GM19099 (cell line): ENCODE measurements around the gene SIRT2.

ENCODE experiments used
- POLR2A ChIP-seq: IDR thresholded peaks from 3 replicates; pipeline ENCODE4 v1.6.1; 2011; ENCODE audit warnings: low read depth; ENCODE audit not compliant: insufficient read length; ENCODE audit errors: extremely low read depth

The SIRT2 gene

DNA sequence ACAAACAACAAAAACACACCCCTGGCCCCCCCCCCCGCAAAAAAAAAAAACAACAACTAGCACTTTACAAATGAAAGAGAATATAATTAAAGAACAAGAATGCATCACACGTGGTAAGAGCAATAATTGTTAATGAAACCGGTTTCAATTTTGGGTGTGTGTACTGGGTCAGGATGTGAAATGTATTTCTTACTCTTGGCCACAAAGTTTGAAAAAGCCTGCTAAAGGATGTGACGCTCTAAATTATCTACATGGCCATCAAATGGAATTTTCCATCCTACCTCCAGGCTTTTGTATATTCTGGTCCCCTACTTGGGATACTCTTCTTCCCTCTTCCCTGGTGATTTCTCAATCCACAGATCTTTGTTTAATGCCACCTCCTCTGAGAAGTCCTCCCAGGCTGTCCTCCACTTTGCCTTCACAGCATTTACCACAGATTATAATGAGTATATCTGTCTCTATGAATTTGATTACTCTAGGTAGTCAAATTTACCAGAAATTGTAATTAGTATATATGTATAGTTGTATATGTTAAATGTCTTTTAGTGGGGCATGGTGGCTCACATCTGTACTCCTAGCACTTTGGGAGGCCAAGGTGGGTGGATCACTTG is 29.1 kb upstream of the SIRT2 start:
- TF ChIP-seq POLR2A = no peak

DNA sequence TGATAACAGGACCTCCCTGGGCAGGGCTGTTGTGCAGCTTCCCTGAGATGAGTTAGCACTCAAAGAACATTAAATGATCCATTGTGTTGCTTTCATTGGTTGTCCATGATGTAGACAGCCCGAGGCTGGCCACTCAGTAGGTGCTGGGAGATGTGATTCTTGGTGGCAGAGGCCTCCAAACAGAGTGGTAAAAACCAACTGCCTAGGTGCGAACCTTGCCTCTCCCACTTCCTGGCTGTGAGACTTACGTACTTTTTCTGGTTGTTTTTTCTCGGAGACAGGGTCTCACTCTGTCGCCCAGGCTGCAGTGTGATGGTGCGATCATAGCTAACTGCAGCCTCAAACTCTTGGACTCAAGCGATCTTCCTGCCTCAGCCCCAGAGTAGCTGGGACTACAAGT is 25.0 kb upstream of the SIRT2 start:
- no peak for TF ChIP-seq POLR2A

- no peak for TF ChIP-seq POLR2A
These were observed 23.1 kb upstream of the SIRT2 start for GRCh38 chr19:38922482-38922881.

- TF ChIP-seq POLR2A = no peak
These were observed 22.2 kb upstream of the SIRT2 start for GRCh38 chr19:38921420-38922274.

DNA sequence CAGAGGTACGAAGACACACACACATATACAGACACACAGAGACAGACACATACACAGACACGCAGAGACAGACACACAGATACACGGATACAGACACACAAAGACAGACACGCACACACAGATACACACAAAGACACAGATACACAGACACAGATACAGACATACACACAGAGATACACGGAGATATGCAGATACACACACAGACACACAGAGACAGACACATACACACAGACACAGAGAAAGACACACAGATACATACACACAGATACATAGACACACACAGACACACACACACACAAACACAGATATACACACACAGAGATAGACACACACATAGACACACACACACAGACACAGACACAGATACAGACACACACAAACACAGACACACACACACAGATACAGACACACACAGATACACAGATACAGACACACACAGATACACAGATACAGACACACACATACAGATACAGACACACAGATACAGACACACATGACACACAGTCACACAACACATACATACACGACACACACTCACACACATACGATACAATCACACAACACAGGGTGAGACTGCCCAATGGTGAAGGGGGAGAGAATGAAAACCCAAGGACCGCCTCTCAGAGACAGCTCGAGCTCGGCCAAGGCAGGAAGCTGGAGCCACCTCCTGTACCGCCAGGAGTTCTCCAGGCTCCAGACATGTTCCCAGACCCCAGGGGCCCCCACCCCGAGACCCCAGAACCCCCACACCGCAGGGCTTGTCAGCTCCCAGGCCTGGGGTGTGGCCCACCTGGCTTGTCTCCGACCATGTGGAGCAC is 21.4 kb upstream of the SIRT2 start:
- TF ChIP-seq POLR2A = no peak

GRCh38 chr19:38919837-38920601 is 20.6 kb upstream of the SIRT2 start:
- TF ChIP-seq POLR2A = no peak

DNA sequence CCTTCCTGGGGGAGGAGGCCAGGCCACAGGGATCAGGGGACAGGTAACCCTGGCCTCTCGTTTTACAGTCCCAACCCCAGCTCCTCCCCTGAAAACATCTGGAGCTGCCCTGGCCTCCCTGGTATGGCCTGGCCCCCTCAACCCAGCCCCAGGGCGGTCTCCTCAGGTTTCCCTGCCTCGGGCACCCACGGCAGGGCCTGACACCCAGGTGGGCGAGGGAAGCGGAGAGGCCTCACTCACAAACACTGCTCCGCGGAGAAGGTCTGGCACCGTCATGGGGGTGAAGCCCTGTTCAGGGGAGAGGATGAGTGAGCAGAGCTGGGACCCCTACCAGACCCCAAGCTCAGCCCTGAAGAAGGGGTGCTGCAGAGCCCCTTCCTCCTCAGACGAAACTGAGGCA is 19.1 kb upstream of the SIRT2 start:
- TF ChIP-seq POLR2A = no peak

DNA sequence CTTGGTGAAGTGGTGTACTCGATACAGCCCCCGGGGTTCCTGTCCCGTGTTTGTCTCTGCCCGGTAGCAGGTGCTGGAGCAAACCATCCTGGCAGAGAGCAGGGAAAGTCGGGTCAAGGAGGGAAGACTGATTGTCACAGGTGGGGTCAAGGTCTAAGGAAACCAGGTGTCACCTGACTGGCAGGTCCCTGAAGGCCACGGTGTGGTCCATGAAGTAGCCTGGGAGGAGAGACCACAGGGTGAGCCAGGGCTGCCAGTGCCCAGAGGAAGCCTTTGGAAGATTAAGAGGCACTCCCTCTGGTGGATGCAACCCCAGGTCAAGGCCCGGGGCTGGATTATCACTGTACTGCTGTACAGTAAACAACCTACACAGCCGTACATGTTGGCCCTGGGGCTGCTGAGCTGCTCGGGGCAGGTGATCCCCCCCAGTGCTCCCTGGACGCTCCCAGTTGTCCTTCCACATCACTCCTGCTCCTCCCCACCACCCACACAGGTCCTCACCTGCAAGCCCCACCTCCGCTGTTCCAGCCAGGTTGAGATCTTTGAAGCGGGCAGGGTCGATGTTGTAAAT is 18.6 kb upstream of the SIRT2 start:
- no peak for TF ChIP-seq POLR2A

DNA sequence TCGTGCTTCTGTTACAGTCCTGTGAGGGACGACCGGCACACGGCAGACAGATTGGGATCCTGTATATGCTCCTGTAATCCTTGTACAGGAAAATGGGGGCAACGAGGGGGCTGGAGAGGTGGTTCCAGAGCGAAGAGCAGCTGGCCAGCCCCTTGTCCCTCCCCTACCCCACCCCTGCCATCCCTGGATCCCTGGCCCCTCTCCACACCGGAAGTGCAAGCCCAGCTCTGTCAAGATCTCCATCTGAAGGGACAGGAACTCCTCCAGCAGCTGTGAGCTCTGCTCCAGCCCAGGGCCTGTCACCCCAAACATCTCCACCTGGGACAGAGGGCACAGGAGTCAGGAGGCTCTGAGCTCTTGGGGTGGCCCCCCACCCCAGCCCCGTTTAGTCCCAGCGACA is 18.1 kb upstream of the SIRT2 start:
- TF ChIP-seq POLR2A = no peak

- TF ChIP-seq POLR2A = no peak
These were observed 16.2 kb upstream of the SIRT2 start for GRCh38 chr19:38915329-38916321.

DNA sequence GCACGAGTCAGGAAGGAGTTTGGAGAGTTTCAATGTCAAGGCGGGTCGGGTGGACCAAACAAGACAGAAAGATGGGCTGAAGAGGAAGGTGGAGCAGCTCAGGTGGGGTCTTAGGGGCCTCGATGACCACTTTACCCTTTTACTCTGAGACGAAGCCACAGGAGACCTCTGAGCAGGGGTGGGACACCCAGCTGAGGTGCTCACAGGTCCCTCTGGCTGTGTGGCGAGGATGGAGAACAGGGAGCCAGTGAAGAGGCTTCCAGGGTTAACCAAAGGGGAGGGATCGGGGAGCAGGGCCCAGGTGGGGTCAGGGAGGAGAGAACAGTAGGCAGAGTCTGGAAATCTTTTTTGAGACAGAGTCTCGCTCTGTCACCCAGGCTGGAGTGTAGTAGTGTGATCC is 14.5 kb upstream of the SIRT2 start:
- TF ChIP-seq POLR2A = no peak

DNA sequence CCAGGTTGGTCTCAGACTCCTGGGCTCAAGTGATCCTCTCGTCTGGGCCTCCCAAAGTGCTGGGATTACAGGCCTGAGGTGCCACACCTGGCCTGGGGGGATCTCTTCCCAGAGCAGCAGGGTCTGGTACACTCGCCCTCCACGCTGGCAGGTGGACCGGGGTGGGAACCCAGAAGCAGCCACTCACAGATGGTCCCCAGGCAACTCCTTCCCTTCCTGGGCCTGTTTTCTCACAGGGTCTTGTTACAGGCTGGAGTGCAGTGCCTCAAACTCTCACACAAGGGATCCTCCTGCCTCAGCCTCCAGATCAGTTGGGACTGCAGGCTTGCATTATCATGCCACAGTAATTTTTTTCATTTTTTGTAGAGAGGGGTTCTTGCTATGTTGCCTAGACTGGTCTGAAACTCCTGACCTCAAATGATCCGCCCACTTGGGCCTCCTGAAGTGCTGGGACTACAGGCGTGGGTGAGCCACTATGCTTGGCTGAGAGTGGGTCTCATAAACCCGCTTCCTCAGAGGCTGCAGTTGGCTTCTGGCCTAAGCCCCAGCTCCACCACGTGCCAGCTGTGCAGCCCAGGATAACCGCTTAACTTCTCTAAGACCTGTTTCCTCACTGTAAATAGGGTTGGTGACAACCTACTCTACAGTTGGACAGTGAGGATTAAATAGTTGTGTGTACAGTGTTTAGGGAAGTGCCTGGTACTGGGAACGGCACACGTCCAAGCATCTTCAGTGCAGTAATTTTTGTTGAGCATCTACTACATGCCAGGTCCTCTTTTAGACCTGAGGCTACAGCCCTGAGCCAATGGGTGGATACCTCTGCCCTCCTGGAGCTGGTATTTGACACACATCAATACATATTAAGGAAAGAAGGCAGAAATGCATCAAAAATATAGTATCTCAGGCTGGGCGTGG is 13.4 kb upstream of the SIRT2 start:
- no peak for TF ChIP-seq POLR2A

DNA sequence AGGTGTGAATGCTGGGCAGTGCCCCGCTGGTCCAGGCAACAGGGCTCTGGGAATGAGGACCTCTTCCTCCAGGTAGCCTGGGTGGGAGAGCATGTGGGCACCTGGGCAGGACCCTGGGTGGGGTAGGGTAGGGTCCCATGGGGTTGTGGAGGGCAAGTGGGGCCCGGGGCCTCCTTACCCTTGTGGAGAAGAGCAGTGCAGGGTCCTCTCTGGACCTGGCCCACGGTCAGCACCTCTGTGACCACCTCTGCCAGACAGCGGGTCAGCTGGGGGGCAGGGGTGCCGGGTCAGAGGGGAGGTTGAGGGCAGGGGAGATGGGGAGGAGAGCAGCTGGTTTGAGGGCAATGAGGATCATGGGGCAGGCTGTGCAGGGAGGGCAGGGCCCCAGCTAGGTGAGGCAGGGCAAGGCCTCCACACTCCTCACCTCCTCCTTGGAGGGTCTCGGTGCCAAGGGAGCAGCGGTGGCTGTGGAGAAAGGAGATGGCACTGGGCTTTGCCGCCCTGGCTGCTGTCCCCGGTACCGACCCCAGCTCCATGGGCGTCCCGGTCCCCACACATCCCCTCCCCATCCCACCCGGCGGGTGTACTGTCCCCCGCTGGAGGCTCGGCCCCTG is 12.1 kb upstream of the SIRT2 start:
- TF ChIP-seq POLR2A = no peak

DNA sequence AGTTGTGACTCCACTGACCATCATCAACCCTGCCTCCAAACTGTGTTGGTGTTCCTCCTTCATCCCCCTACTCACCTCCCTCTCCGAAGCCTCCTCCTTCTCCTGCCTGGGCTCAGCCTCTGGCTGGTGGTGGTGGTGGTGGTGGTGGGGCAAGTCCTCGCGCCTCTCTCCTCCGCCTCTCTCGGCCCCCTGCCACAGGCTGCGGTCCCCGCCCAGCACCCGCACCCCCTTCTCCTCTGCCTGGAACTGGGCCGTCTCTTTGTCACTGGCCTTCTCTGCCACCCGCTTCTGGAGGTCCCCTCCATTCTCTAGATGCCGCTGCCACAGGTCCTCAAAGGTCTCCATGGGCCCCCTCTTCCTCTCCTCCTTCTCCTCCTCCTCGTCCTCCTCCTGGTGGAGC is 11.1 kb upstream of the SIRT2 start:
- no peak for TF ChIP-seq POLR2A
